Activated effector memory CD4-positive, alpha-beta T cell treated with Interleukin-2 at 50 U/mL for 16 hours (primary cell): Measurements from ENCODE around the gene TRIM15.
A peak's percentile ranks its signal among the peaks of the same experiment; 100 is the strongest.
"Not testable (repeated sequence)": the region's sequence is repeated elsewhere in the genome, so short reads cannot be mapped to it uniquely, and the experiment has no call there.

Experiments used
- DNase-seq: peaks from one replicate; pipeline ENCODE4 v3.0.0-alpha.2; 2020

TRIM15 gene

DNA sequence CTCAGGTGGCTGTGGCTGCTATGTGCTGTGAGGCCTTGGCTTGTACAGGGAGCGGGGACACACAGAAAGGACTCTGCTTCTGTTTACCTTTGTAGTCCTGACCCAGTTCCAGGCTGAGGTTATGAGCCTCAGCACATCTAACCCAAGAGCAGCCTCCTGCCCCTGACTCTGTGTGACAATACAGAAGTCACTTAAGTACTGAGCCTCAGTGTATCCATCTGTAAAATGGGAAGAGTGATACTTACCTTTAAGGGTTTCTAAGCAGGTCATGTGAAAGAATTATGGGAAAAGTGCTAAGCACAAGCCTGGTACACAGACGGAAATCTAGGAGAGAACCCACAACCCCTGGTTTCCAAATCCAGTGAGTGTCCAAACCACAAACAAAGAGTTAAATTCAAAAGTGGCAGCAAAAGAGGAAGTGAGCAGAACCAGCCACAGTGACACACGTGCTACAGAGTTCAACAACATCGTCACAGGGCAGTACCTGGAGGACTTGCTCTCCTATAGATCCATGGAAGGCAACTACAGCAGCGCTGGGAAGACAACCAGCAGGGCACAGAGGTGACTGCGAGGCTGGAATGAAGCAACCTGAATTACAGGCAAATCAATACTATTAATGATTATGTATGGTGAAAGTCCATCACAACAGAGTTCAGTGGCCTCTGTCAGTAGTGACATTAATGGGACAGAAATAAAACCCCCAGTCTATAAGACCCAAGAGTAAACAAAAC is 37.4 kb downstream of the TRIM15 start:
- DNase-seq = no peak

- DNase-seq = no peak
These were observed 39.0 kb downstream of the TRIM15 start for GRCh38 chr6:30202366-30202765.

- no peak for DNase-seq
These were observed 40.8 kb downstream of the TRIM15 start for GRCh38 chr6:30204116-30204515.

DNA sequence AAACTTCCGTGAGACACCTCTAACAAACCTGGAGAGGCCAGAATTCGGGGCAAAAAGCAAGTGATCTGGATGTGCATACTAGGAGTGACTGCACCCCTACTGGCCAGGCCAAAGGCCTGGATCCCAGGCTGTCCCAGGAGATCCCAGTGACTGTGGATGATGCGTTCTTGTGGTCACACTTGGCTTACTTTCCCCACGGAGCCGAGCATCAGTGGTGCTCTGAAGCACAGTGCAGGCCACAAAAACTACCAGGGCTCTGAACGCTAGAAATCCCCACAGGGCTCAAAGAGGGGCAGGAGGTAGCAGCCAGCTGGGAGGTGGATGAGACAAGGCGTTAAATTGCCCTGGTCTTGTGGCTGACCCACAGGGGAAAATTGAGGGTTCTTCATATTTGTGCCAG is 42.8 kb downstream of the TRIM15 start:
- DNase-seq = no peak

DNA sequence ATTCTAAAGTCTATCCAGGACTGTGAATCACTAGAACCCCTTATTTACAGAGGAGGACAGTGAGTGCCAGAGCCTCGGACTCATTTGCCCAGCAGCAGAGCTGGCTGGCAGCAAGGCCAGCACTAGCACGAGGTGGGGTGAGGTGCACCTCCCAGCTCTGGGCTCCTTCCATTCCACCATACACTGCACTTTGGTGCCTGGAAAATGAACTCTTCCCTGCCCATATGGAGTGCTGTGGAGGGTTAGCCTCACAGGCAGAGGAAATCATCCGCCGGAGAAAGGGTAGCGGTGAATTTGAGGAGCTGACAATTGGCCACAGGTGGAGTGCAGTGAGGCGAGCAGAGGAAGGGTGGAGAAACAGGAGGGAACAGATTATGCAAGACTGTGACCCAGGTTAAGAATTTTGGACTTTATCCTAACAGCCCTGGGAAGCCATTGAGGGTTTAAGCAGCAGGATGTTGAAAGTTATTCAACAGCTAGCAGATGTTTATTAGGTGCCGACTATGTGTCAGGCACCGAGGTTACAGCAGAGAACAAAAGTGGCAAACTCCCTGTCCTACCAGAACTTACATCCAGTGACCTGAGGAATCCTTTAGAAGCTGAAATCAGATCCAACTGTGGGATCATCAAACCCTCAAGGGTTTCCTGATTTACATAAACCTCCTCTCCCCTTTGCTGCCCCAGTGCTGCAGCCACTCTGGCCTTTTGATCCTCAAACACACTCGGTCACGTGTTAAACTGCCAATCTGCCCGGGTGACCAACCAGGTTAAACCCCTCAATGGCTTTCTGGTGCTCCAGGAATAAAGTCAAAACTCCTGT is 43.7 kb downstream of the TRIM15 start:
- no peak for DNase-seq

- no peak for DNase-seq
These were observed 44.4 kb downstream of the TRIM15 start for GRCh38 chr6:30207619-30208295.

DNA sequence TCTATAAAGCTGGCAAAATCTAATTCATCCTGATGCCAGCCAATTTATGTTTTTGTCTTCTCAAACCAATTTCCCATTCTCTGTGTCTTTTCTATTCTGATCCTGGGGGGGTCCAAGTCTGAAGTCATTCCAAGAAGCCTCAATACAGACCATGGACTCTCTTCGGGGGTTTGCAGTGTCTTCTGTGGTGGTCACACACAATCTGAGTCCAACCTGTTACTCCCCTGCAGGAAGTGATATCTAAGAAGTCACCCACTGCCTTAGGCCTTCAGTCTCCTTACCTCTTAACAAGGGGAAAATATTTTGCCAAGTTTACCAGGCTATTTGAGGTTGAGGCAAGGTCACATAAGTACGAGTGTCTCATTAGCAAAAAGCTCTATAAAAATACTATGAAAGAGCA is 48.0 kb downstream of the TRIM15 start:
- no peak for DNase-seq

DNA sequence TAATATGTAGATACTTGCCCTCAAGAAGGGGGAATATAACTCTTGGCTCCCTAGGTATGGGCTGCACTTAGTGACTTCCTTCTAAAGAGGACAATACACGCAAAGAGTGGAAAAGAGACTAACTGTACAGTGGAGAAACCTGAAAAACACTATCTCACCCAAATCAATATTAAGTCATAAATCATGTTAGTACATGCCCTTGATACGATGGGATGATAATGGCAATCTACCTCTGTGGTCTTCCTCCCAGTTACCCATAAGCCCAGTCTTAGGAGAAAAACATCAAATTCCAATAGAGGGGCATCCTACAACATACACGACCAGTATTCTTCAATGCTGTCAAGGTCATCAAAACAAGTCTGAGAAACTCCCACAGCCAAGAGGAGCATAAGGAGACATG is 48.6 kb downstream of the TRIM15 start:
- DNase-seq = no peak

DNA sequence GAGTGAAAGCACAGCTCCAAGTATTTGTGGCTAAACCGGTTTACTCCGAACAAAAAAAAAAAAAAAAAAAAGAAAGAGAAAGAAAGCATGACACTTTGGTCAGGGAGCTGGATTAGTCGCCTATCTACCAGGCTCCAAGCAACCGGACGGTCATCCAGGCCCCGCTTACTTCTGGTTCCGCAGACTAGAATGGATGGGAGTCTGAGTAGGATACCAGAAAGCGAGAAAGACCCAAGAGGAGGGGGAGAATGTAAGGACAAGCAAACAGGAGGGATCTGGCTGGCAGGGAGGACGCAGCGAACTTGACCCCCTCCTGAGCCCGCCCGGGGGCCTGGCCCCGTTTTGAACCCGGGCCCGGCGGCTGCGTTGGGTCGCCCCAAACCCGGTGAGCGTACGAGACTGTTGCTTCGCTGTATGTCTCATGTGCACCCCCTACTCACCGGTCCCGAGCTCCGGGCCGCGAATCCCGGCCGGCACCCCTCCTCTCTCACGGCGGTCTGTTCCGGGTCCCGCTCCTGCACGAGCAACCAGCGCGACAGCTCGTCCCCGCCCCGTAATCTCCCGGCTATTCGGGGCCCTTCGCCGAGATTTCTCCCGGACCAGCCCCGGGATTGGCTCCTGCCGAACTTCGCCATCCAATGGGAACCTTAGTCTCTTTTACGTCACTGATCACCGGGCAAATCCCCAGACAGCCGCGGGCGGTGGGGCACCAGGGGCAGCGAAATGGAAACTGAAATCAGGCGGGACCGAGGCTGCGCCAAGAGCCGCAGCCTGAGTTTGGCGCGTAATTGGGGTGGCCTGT is 49.7 kb downstream of the TRIM15 start, which contains the start of gene TRIM26:
TRIM26 (minus strand) TSS at position 542 of the 802 bp plus-strand sequence. CDS start 14,303 bp downstream, outside the sequence.
- DNase-seq = peak; percentile 96

DNA sequence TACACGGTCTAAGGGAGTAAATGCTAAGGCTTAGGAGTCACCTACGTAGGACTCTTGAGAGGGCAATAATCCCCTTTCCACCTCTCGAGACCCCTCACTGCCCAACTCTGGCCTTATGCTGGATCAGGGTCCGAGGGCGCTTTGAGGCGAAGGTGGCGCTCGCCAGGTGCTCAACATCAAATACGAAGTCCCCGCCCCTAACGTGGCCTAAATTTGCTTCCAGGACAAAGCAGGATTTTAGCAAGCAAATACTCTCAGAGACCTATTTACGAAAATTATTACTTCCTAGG is 50.3 kb downstream of the TRIM15 start:
- no peak for DNase-seq

DNA sequence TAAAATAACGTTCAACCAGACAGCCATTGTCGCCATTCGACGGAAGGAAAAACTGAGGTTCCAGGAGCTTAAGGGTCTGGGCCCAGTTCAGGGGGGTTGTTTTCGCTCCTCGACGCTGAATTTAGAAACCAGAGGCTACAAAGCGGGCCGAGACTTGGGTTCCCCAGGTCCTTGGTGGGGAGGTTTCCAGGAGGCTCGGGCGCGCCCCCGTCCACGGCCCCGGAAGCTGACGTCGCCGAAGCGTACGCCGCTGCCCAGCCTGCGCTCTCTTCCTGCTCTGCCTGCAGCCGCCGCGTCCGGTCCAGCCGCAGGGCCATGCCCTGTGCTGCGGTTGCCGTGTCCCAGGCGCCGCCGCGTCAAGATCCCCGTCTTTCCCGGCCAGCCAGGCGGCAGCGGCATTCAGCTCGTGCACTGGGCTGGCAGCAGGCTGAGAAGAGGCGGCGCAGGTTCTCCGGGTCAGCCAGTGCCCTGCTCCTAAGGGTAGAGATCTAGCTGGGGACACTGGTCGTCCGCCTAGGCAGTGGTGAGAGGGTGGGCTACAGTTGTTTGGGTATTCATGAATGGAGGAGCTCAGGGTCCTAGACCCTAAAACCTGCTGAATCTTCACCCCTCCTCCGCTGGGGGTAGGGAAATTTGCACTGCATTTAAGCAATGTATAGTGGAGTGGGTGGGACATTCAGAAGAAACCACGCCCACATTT is 50.8 kb downstream of the TRIM15 start:
- DNase-seq = peak; percentile 70

DNA sequence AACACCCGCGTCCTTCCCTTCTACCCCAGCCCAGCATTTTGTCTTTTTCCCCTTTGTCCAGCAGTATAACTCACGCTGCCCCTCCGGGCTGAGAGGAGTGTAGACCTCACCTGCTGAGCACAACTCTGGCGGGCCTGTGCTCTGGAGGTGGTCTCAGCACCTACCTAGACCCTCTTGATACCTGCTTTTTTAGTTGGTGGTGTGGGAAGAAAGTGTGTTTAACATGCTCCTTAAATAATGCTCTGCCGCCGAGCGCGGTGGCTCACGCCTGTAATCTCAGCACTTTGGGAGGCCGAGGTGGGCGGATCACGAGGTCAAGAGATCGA is 51.3 kb downstream of the TRIM15 start:
- no peak for DNase-seq

- DNase-seq = no peak
These were observed 52.8 kb downstream of the TRIM15 start for GRCh38 chr6:30216096-30216495.

DNA sequence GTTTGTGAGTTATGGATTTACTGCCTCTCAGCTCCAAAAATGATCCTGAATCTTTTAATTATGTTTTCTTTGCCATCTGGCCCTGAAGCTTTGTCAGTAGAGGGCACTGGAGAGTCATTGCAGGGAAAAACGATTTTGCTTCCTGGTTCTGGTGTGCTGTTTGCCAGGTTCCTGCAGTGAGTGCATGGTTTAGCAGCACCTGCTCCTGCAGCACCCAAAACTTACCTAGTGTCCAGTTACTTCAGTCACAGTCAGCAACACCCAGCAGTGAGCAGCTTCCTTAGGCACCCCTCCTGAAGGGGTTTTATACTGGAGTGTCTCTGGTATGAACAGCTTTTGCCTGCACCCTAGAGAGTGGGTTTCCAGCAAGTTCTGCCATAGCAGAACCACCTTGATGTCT is 55.9 kb downstream of the TRIM15 start:
- DNase-seq = peak; percentile 26

- DNase-seq = not testable (repeated sequence)
These were observed 58.0 kb downstream of the TRIM15 start for GRCh38 chr6:30221395-30221794.

- DNase-seq = not testable (repeated sequence)
These were observed 58.6 kb downstream of the TRIM15 start for GRCh38 chr6:30221956-30222355.
